Hematopoietic multipotent progenitor cell (in vitro differentiated cells): ENCODE results near the gene KRT71. TPM values are rescaled to one million over a fixed set of nuclear protein-coding genes. Genes with fewer than 3 reads are reported as not detected.

ENCODE experiments used
- DNase-seq, 3 donors: peaks; one replicate each; pipeline ENCODE4 v3.0.0-alpha.2; 2011 to 2015; ENCODE audit warnings: low read depth in 2 of 3, low spot score in 2 of 3
- total RNA-seq: library from RNA; depleted of rRNA; stranded (reverse); fragments of >200 nt; gene quantifications from one replicate; pipeline ENCODE4 v1.2.3, GENCODE V29; 2012

The KRT71 gene
- total RNA-seq, 1 donor: not detected

GRCh38 chr12:52577316-52577715 is 24.4 kb upstream of the KRT71 start:
- no peak for DNase-seq

DNA sequence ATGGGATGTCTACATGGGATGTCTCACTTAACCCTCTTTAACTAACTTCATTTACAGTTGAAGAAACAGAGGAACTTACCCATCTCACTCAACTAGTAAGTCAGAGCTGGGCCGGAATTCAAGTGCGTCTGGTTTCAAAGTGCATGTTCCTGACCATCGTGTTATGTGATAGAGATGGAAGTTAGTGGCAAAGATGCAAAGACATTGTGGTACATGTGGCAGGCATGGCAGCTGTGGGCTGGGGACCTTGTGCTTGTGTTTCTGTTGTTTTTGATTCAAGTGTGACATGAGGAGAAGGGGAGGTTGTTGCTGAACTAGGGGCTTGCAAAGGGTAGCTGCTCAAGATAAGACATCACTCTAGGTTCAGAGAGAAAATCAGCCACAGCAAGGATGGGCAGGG is 23.0 kb upstream of the KRT71 start:
- no peak for DNase-seq

DNA sequence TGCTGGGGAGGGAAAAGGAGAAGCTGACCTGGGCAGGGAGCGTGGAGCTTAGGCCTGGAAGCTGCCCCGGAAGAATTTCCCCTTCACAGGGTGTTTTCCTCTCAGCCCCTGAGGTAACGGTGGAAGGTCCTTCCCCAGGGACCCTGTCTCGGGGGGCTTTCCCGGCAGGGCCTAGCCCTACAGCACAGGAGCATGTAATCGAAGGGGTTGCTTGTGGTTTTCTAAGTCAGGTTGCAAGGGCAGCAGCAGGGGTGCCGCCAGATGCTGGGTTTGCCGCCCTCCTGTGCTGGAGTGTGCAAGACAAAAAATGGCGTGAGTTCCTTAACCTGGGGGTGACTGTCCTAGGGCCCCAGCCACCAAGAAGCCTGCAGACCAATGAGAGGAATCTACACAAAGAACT is 22.3 kb upstream of the KRT71 start:
- DNase-seq: no peak

GRCh38 chr12:52573743-52574142 is 20.8 kb upstream of the KRT71 start, which contains the start of gene KRT74:
TSS of gene KRT74 (minus strand) at chr12:52573843. CDS start at chr12:52573777, 66 bp downstream.
- DNase-seq: no peak

- DNase-seq: no peak
These were observed 20.4 kb upstream of the KRT71 start for GRCh38 chr12:52573306-52573705.

DNA sequence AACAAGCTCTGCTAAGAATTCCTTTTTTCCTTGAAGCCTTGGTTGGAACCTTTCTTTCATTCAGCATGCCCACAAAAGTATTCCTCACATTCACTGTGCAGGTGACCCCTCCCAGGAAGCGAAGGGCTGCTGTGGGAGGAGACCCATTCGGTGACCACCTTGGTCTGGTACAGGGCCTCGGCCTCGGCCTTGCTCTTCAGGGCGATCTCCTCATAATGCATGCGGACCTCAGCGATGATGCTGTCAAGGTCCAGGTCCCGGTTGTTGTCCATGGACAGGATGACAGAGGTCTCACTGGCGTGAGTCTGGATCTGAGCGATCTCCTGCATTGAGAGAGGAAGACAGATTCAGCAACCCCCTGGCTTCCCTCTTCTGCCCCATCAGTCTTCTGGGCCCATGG is 17.6 kb upstream of the KRT71 start:
- no peak for DNase-seq

GRCh38 chr12:52568111-52568510 is 15.2 kb upstream of the KRT71 start:
- DNase-seq: no peak

- DNase-seq: no peak
These were observed 13.9 kb upstream of the KRT71 start for GRCh38 chr12:52566847-52567291.

- no peak for DNase-seq
These were observed 11.6 kb upstream of the KRT71 start for GRCh38 chr12:52564582-52564981.

GRCh38 chr12:52561880-52562449 is 9.0 kb upstream of the KRT71 start:
- DNase-seq: no peak

- DNase-seq: no peak
These were observed 7.0 kb upstream of the KRT71 start for GRCh38 chr12:52559979-52560378.

DNA sequence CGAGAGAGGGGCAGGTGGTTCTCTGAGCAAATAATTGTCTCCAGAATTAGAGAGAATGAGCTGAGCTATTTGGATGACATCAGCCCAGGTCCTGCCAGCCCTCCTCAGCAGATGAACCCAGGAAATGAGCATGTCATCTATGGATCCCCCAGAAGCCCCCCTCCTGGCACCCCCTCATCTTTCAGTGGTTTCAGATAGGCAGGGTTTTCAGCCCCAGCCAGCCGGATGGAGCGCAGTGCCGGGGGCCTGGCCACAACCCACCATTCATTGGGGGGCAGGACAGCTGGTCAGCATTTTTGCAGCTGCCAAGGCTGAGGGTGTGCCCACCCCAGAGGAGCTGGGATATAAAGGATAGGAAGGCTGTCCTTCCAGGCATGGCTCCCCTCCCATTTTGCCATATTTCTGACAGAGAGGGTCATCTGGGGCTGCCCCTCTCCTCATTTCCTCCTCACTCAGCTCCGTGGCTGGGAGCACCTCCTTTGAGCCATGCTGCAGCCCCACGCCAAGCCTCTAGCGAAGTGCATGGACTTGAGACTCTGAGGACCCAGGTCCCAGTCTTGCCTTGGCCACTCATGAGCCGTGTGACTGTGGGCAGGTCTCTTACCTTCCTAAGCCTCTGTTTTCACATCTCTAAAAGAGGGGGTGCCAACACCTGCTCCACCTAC is 6.0 kb upstream of the KRT71 start:
- no peak for DNase-seq

DNA sequence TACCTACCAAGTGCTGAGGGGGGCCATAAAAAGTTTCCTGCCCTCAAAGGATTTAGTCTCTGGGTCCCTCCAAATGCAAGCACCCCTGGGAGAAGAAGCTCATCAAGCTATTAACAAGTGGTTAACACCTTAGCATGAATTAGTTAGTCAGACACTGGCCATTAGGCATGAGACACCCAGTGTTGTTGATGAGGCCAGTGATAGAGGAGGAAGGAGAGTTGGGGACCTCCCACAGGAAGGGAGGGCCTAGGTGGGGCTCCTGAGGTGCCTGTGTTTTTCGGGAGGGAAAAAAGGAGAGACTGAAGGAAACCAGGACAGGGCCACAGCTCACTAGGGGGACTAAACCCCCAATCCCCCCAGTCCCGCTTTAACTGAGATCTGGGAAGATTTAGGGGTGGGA is 4.5 kb upstream of the KRT71 start:
- no peak for DNase-seq

DNA sequence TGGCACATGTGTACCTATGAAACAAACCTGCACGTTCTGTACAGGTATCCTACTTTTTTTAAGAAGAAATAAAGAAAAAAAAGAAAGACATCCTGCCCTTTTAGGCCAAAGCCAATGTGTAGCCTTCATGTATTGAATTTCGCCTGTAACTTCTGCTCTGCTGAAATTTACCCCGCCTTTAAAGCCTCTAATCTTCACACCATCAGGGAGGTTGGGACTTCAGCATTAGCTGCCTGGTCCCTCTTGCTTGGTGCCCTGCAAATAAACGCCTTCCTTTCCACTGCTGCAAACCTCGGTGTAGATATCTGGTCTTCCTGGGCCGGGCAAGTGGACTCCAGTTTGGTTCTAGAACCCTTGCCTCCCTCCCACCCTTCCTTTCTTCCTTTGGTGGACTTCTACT is 2.6 kb upstream of the KRT71 start:
- DNase-seq: no peak

- no peak for DNase-seq
These were observed 890 bp downstream of the KRT71 start for GRCh38 chr12:52552055-52552454.

DNA sequence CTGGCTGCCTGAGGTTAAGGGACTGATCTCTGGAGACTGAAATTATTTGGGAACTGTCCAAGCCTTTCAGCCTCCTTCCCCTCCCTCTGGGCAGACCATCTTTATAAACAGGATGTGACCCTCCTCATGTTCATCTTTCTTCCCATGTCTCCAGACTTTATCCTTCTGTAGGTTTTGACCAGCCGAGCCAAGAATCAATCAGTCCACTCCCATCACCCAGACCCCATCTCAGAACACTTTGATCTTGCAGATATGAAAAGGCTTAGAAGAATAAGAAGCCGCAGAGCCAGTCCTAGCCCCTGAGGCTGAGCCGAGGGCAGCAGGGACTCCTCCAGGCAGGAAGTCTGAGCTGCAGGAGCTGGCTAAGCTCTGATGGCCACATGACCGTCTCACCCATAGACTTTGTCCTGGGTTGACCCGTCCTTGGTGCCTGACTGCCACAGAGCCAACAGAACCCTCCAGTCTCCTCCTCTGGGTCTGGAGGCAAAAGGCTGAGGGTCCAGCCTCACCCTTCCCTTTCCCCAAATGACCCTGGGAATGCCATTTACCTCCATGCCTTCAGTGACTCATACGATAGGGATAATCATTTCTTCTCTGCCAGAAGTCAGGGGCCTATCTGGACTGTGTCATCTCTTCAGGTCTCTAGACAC is 1.6 kb downstream of the KRT71 start:
- DNase-seq: no peak

GRCh38 chr12:52546126-52546525 is 6.8 kb downstream of the KRT71 start:
- no peak for DNase-seq

- no peak for DNase-seq
These were observed 8.7 kb downstream of the KRT71 start for GRCh38 chr12:52543985-52544883.

GRCh38 chr12:52542785-52543318 is 10.1 kb downstream of the KRT71 start:
- DNase-seq: no peak

GRCh38 chr12:52542157-52542556 is 10.8 kb downstream of the KRT71 start:
- DNase-seq: no peak

- DNase-seq: no peak
These were observed 11.2 kb downstream of the KRT71 start for GRCh38 chr12:52541709-52542108.
